ENCODE data around the gene MVK.

GRCh38 chr12:109578330-109578927 is 4.8 kb downstream of the MVK start:
- TF ChIP-seq FOXA1 (IDR thresholded peaks at IDR 0.05) (no peak), SP1 (IDR thresholded peaks at IDR 0.05) (no peak), ARNT (IDR thresholded peaks at IDR 0.05) (no peak)

Data from HEK293T (cell line).